ENCODE results near the gene APBB1IP. TPM values are rescaled to one million over a fixed set of nuclear protein-coding genes. Genes with fewer than 3 reads are reported as not detected.
"Not testable (repeated sequence)": the region's sequence is repeated elsewhere in the genome, so short reads cannot be mapped to it uniquely, and the experiment has no call there.

APBB1IP gene
- total RNA-seq, 6 experiments from 2014 or later, result 30.7 to 37.6 (median 35.5) TPM

DNA sequence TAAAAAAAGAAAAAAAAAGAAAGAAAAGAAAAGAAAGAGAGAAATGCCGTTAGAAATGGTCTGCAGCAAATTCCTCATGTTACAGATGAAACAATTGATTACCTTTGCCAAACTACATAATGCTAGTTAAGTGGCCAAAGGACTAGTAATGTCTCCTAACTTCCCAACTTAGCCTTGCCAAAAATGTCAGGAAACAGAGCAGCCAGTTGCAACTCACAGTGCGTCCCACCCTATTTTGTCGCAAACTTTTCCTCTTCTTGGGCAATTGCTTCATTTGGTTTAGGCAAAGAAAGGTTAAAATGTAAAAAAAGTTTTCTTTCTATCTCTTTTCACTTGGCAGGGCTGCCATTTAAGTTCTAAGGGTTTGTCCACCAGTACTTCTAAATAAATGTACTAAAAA is 53.1 kb downstream of the APBB1IP start:
- H3K4me3 Mint-ChIP-seq, result no peak overlapping the region
- H3K9me3 Mint-ChIP-seq, result peaks cover 6% of the 10 kb centered on the region; the same call in 1 of the 2 replicates
- DNase-seq, result no peak
- TF ChIP-seq, protein P1, sequence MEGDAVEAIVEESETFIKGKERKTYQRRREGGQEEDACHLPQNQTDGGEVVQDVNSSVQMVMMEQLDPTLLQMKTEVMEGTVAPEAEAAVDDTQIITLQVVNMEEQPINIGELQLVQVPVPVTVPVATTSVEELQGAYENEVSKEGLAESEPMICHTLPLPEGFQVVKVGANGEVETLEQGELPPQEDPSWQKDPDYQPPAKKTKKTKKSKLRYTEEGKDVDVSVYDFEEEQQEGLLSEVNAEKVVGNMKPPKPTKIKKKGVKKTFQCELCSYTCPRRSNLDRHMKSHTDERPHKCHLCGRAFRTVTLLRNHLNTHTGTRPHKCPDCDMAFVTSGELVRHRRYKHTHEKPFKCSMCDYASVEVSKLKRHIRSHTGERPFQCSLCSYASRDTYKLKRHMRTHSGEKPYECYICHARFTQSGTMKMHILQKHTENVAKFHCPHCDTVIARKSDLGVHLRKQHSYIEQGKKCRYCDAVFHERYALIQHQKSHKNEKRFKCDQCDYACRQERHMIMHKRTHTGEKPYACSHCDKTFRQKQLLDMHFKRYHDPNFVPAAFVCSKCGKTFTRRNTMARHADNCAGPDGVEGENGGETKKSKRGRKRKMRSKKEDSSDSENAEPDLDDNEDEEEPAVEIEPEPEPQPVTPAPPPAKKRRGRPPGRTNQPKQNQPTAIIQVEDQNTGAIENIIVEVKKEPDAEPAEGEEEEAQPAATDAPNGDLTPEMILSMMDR (IDR thresholded peaks at IDR 0.05), result no peak
- no peak overlapping the region for H3K27ac Mint-ChIP-seq
- no peaks in the 10 kb centered on the region for H3K27me3 Mint-ChIP-seq (ENCODE audit: insufficient read depth)
- peaks cover 35% of the 10 kb centered on the region for H3K36me3 Mint-ChIP-seq (ENCODE audit: low read depth)
- peaks cover 37% of the 10 kb centered on the region for H3K4me1 Mint-ChIP-seq (ENCODE audit: low read depth)

- Mint-ChIP-seq H3K27ac (no peak overlapping the region), H3K4me3 (no peak overlapping the region), H3K27me3 (ENCODE audit: insufficient read depth) (no peaks in the 10 kb centered on the region), H3K36me3 (ENCODE audit: low read depth) (peaks cover 37% of the 10 kb centered on the region), H3K4me1 (ENCODE audit: low read depth) (peaks cover 31% of the 10 kb centered on the region), H3K9me3 (peaks cover 6% of the 10 kb centered on the region; the same call in 1 of the 2 replicates)
- no peak for DNase-seq
- TF ChIP-seq, protein P1 (IDR thresholded peaks at IDR 0.05), result no peak
Observed at GRCh38 chr10:26491934-26492333, 53.8 kb downstream of the APBB1IP start.

DNA sequence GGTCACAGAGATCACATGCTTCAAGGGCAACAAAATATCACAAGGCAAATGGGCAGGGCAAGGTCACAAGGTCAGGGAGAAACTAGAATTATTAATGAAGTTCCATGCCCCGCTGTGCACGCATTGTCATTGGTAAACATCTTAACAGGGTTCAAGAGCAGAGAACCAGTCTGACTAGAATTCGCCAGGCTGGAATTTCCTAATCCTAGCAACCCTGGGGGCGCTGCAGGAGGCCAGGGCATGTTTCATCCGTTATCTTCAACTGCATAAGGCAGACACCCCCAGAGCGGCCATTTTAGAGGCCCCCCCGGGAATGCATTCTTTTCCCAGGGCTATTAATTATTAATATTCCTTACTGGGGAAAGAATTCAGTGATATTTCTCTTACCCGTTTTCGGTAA is 54.6 kb downstream of the APBB1IP start:
- H3K9me3 Mint-ChIP-seq, H3K4me3 Mint-ChIP-seq: not testable (repeated sequence)
- H3K4me1 Mint-ChIP-seq (ENCODE audit: low read depth), result peaks cover 23% of the 10 kb centered on the region

GRCh38 chr10:26494018-26494417 is 55.9 kb downstream of the APBB1IP start:
- Mint-ChIP-seq H3K4me3 (no peak overlapping the region), H3K4me1 (ENCODE audit: low read depth) (peaks cover 10% of the 10 kb centered on the region), H3K36me3 (ENCODE audit: low read depth) (peaks cover 26% of the 10 kb centered on the region), H3K27ac (no peak overlapping the region), H3K9me3 (peaks cover 6% of the 10 kb centered on the region; the same call in 1 of the 2 replicates), H3K27me3 (ENCODE audit: insufficient read depth) (0 out of 2 replicates have a peak, but pooled peaks cover 2% of the 10 kb centered on the region)
- no peak for DNase-seq
- TF ChIP-seq, protein P1 (IDR thresholded peaks at IDR 0.05), result no peak

More for the DNA sequence above, 54.6 kb downstream of the APBB1IP start:
- peaks cover 37% of the 10 kb centered on the region for H3K36me3 Mint-ChIP-seq (ENCODE audit: low read depth)
- H3K27me3 Mint-ChIP-seq (ENCODE audit: insufficient read depth); DNase-seq; H3K27ac Mint-ChIP-seq: not testable (repeated sequence)

DNA sequence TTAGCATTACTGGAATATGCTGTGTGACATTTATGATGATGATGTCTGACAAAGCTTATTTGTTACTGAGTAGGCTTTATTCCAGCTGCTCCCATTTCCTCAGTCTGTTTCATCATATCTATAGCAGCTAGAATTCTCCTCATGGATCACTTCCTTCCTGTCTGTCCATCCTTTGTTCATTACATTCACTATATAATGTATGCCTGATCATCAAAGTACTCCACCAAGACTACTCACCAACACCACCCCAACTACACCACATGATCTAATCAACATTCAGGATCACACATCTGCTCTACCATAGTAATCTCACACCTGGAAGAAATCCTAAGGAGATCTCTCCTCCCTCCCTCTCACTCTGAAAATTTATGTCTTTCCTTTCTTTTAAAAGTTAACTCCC is 61.3 kb downstream of the APBB1IP start:
- H3K9me3 Mint-ChIP-seq, result no peaks in the 10 kb centered on the region
- DNase-seq, result no peak
- H3K4me1 Mint-ChIP-seq (ENCODE audit: low read depth), result peaks cover 6% of the 10 kb centered on the region; the same call in 1 of the 2 replicates
- H3K27me3 Mint-ChIP-seq (ENCODE audit: insufficient read depth), result 0 out of 2 replicates have a peak, but pooled peaks cover 2% of the 10 kb centered on the region
- H3K27ac Mint-ChIP-seq, result no peak overlapping the region
- H3K4me3 Mint-ChIP-seq, result no peak overlapping the region
- H3K36me3 Mint-ChIP-seq (ENCODE audit: low read depth), result peaks cover 26% of the 10 kb centered on the region
- TF ChIP-seq, protein P1 (IDR thresholded peaks at IDR 0.05), result no peak

DNA sequence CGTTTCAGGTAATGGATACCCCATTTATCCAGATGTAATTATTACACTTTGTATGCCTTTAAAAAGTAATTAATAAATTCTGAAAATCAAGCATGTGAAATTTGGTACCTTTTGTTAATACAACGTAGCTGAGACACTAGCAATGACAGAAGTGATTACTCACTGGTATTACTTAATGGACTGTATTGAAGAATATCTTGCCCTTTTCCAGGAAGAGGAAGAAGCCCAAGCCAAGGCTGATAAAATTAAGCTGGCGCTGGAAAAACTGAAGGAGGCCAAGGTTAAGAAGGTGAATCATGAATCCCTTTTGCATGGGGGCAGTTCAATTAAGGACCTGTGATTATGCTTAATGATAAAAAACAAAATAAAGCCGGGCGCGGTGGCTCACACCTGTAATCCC is 64.8 kb downstream of the APBB1IP start:
- Mint-ChIP-seq H3K9me3 (no peaks in the 10 kb centered on the region; the same call in 1 of the 2 replicates), H3K4me3 (no peak overlapping the region), H3K36me3 (ENCODE audit: low read depth) (peaks cover 41% of the 10 kb centered on the region), H3K27ac (no peak overlapping the region), H3K27me3 (ENCODE audit: insufficient read depth) (0 out of 2 replicates have a peak, but pooled peaks cover 2% of the 10 kb centered on the region), H3K4me1 (ENCODE audit: low read depth) (peaks cover 20% of the 10 kb centered on the region)
- DNase-seq, result no peak
- TF ChIP-seq, protein P1 (IDR thresholded peaks at IDR 0.05), result no peak
